Activated T-cell treated with anti-CD3 and anti-CD28 coated beads, Interleukin-2, amount 50 U/mL, for 48 hours (primary cell): ENCODE data around the gene PSD.
"Not testable (repeated sequence)": the region's sequence is repeated elsewhere in the genome, so short reads cannot be mapped to it uniquely, and the experiment has no call there.

Source experiments
- DNase-seq, 2 experiments: peaks; one replicate each; pipeline ENCODE4 v3.0.0-alpha.2; 2020

The PSD gene

DNA sequence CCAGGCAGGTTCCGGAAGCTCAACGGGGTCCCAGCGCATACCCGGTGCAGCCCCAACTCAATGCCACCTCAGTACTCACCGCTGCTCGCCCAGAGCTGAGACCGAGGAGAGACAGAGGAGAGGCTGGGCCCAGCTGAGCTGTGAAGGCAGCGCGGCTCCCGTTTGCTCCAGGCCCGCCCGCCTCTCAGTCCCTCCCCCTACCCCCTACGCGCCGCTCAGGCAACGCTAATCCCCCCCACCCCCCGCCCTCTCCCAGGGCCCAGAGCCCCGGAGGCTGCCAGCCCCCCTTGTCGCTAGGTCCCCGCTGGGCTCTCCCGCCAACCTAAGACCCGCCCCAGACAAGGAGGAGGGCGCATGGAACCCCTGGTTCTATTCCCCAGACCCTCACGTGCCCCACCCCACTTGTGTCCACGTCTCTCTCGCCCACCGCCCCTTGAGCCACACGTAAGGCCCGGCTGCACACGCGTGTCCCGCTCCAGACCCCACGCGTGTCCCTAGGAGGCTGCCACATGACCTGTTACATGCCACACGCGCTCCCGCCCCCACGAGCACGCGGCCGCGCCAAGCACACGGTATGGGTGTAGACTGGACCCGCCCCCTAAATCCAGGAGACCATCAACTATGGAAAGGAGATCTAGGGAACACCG is at the start of gene PSD:
Gene PSD, minus strand, starts transcription at position 164 of the 647 bp plus-strand sequence. CDS start 1,747 bp downstream, outside the sequence.
- DNase-seq, result no peak

DNA sequence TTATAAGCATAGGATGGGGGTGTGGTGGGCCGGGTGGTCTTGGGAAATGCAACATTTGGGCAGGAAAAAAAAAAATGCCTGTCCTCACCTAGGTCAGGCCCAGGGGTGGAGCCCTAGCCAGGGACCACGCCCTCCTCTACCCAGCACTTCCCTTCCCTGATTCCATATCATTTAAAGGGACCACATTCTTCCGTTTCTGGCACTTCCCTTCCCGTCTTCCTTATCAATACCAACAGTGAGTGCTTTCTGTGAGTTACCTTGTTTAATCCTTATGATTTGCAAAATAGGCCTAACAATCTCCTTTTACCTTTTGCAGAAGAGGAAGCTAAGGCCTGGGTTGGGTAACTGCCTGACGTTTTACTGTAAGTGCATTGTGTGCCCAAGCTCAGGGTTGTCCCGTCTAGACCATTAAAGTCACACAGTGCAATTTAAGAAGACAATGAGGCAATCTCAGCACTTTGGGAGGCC is 49.4 kb upstream of the PSD start:
- no peak for DNase-seq

DNA sequence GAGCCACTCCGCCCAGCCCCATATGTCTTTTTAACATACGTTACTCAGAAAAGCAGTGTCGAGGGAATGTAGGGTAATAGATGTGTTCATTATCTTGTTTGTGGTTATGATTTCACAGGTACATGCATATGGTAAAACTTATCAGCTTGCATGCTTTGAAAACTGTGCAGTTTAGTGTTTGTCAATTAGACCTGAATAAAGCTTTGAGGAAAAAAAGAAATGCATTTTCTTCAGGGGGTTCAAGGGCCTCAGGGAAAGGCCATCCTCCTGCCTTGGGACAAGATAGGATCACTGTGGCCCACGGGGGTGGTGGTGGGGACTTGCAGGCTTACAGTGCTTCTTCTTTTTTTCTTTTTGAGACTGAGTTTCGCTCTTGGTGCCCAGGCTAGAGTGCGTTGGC is 48.7 kb upstream of the PSD start:
- DNase-seq, result no peak

DNA sequence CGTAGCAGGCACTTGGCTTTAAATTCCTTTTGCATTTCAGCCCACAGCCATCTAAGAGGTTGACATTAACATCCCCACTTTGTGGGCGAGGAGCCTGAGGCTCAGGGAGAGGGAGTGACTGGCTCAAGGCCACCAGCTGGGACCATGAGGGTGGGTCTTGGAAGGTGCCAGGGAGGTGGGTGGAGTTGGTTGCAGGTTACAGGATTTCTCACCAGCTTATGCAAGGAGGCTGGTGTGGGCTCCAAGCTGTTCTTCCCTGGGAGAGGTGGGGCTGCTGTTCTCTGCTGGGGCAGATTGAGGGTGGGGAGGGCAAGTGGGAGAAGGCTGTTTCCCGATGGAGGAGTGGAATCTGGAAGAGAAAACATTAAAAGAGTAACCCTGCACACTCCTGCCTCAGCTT is 46.9 kb upstream of the PSD start:
- no peak for DNase-seq

DNA sequence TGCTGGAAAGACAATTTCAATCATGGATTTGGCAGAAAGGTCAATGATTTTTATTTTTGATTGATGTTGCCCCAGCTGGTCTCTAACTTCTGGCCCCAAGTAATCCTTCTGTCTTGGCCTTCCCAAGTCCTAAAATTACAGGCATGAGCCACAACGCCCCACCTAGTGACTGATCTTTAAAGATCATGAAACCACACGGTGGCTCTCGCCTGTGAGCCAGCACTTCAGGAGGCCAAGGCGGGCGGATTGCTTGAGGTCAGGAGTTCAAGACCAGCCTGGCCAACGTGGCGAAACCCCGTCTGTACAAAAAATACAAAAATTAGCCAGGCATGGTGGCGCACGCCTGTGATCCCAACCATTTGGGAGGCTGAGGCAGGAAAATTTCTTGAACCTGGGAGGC is 45.4 kb upstream of the PSD start:
- no peak for DNase-seq

DNA sequence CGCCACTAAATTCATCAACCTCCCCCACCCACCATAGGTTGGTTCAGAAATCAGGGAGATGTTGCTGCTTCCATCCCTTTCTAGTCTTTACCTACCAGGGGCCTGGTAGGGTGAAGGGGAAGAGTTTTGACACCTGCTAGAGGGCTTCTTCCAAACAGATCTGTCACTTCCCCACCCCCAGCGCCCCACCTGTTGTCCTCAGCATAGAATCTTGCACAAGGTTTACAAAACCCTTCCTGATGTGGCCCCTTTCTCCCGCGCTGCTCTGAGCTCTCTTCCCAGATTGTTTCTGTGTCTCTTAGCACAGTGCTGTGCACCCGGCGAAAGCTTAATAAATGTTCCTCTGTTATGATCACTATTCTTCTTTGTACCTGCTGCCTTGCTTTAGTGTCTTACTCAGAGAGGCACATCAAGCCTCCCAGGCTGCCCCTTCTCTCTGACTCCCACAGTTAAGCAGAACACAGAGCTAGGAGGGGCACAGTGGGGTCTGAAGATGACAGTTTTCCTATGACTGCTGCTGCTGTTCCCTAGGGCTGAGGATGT is 44.0 kb upstream of the PSD start:
- DNase-seq, result no peak

DNA sequence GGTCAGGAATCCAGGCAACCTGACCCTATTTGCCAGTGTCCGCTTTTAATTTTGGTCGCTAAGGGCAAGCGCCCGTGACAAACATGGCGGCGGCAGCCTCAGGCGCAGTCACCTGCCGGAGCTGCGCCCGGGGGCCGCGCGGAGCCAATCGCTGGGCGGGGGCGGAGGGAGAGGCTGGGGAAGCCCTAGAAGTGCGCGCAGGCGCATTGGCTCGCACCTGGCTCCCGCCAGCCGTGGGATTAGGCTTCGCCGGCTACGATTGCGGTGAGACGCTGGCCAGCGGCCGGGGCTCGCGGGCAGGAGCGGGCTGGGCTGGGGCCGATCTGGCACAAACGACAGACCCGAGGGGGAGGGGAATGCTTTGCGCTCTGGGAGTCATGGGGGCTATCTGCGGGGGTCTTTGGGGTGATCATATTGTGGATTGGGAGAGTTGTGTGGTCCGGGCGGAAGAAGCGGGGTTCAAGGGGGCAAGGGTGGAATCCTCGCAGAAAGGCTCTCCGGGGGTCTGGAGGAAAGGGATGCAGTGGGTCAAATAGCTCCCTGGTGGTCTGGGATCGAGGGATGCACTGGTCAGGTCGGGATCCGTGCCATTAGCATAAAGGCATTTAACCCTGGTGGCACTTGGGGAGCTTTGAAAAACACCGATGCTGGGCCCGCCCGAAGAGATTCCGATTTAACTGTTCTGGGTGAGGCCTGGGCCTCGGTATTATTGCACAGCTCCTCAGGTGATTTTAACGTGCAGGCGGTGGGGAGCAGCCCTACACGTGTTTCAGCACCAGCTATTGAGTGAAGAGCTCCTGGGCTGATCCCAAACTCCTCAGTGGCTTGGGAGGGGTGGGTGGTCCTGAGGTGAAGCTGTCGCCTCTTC is 42.8 kb upstream of the PSD start:
- DNase-seq, result peak; percentile 93 to 95

DNA sequence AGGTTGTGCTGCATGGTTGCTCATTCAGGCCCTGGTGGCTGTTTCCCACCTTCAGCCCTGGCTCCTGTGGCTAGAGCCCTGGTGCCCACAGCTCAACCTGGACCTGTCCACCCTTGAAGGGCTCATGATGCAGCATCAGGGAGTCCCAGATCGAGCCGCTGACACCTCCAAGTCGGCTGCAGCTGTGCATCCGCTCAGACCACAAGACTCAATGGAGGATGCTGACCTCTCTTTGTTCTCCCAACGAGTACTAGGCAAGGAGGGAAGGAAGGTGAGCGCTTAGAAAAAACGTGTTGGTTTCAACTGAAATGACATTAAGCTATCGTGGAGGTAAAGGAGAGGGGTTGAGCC is 42.2 kb upstream of the PSD start:
- no peak for DNase-seq

DNA sequence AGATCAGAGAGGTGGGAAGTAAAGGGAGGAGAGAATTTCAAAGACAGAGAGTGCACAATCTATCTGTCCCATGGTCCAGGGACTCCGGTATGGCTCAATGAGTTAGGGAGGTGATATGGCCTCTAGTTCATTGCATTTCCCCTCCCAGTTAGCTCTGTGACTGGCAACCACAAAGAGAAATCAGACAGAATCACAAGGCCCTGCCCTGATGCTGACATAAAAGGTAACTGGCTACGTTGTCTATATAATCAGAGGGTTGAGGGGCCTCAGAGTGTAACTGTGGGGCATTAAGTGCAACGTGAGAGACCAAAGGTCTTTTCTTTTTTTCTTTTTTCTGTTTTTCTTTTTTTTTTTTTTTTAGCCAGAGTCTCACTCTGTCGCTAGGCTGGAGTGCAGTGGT is 40.1 kb upstream of the PSD start:
- DNase-seq, result no peak

DNA sequence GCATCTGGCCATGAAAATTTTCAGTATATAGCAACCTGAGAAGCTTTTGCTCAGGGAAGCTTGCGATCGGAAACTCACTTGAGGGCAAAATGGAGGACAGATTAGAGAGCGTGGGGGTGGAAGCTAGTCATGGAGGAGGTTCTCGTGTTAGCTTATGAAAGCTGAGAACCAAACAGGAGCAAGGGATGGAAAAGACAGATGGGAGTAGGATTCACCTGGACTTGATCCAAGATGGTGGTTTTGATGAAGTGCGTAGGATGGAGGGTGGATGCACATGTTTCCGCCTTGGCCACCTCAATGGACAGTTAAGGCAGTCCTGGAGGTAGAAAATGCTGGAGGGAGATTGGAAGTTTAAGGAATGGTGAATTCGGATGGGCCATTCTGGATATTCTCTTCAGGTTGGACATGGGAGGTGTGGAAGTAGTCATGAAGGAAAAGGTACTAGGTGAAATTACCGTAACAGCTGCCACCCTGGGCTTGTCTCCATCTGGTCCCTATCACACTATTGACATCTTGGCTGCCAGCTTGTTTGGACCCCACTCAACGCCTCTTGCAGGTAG is 39.1 kb upstream of the PSD start:
- no peak for DNase-seq

DNA sequence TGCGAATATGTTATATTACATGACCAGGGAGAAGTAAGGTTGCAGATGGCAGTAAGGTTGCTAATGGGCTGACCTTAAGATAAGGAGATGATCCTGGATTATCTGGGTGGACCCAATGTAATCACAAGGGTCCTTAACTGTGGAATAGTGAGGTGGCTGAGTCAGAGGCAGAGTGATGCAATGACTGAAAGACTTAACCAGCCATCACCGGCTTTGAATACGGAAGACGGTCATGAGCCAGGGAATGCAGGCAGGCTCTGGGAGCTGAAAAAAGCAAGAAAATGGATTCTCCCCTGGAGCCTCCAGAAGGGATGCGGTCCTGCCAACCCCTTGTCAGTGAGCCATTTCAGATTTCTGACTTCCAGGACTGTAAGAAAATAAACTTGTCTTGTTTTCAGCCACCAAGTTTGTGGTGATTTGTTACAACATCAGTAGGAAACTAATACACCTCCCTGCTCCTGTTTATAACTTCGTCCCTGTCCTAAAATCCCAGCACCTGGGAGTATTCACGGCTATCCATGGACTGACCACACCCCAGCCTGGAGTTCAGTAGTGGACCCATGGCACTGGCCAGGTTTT is 37.4 kb upstream of the PSD start:
- DNase-seq, result no peak

DNA sequence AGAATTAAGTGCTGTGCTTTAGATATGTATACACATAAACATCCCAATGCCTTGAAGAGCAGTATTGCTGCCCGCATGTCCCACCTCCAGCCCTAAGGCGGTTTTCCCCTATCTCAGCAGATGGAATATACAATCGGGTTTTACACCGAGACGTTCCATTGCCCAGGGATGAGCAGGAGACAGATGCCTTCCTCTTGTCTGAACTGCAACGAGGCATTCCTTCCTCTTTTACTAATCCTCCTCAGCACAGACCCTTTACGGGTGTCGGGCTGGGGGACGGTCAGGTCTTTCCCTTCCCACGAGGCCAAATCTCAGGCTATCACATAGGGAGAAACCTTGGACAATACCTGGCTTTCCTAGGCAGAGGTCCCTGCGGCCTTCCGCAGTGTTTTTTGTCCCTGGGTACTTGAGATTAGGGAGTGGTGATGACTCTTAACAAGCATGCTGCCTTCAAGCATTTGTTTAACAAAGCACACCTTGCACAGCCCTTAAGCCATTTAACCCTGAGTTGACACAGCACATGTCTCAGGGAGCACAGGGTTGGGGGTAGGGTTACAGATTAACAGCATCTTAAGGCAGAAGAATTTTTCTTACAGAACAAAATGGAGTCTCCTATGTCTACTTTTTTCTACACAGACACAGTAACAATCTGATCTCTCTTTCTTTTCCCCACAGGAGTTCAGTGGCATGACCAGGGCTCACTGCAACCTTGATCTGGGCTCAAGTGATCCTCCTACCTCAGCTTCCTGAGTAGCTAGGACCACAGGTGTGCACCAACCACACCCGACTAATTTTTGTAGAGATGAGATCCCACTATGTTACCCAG is 36.3 kb upstream of the PSD start:
- not testable (repeated sequence) for DNase-seq

DNA sequence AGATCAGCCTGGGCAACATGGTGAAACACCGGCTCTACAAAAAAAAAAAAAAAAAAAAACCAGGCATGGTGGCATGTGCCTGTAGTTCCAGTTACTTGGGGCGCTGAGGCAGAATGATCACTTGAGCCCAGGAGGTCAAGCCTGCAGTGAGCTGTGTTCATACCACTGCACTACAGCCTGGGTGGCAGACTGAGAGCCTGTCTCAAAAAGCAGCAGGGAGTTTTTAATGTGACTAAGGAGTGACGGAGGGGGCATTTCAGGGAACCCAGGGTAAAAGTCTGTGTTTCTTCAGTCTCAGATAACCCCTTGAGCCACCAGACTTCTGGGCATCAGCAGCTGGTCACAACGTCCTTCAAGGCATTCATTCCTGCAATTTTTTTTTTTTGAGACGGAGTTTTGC is 34.9 kb upstream of the PSD start:
- no peak for DNase-seq

DNA sequence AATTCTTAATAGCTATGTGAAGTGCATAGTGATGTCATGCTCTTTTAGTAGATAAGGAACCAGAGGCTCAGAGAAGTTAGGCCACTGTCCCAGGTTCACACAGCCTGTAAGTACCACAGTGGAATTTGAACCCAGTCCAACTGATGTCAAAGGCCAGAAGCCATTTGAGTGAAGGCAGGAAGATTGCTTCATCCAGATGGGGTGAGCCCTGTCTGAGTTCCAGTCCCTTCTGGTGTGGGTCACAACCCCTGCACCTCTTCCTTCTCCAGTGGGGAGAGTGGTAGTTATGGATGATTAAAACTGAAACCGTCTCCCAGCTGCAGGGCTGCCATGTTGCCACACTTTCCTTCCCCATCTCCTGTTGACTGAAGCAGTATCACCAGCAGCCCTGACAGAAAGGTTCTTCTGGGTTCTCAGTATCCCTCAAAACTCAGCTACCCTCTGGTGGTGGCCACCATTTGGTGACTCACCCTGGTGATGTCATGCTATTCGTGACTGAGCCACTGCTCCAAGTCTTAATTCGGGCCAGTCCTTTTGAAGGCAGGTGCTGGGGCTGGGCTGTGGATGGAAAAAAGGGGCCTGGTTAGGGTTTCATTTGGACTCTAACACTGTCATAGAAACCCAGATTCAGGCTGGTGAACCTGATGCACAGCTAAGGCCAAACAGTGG is 34.2 kb upstream of the PSD start:
- peak; percentile 82 to 85 for DNase-seq

DNA sequence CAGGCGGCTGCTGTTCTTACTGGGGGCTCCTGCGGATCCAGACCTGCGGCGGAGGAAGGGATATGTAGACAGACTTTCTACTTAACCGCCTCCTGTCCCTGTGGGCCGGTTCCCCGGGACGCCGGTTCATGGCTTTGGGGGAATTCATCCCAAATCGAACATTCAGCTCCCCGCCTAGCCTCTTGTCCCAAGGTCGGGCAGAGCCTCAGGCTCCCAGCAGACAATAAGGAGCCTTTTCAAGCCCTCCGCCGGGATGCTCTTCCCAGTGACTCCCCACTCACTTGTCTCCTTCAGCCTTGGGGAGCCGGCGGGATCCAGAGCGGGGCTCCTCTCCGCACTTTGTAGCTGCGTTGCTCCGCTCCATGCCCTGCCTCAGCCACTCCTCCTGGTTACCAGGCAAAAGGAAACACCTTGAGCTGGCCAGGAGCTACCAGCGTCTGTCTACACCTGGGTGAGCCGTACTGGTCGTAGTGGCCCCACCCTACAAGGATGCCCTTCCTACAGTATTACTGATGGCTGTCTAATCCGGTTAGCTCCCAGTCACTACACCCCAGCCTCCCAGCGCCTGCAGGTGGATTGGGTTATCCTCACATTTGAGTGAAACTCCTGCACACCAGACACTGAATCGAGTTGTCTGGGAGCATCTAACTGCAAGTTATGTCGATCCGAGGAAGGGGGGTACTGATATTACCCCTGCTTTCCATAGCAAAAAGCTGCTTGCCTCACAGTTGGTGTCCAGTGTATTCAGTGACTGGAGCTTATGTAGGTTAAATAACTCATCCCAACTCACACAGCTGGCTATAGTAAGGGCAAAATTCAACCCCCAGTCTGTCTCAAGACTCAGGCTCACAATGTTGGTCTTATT is 32.8 kb upstream of the PSD start, which contains the start of gene C10orf95:
Gene C10orf95, minus strand, starts transcription at position 439 of the 865 bp plus-strand sequence. CDS start 450 bp downstream, outside the sequence.
- peak; percentile 46 to 54 for DNase-seq

DNA sequence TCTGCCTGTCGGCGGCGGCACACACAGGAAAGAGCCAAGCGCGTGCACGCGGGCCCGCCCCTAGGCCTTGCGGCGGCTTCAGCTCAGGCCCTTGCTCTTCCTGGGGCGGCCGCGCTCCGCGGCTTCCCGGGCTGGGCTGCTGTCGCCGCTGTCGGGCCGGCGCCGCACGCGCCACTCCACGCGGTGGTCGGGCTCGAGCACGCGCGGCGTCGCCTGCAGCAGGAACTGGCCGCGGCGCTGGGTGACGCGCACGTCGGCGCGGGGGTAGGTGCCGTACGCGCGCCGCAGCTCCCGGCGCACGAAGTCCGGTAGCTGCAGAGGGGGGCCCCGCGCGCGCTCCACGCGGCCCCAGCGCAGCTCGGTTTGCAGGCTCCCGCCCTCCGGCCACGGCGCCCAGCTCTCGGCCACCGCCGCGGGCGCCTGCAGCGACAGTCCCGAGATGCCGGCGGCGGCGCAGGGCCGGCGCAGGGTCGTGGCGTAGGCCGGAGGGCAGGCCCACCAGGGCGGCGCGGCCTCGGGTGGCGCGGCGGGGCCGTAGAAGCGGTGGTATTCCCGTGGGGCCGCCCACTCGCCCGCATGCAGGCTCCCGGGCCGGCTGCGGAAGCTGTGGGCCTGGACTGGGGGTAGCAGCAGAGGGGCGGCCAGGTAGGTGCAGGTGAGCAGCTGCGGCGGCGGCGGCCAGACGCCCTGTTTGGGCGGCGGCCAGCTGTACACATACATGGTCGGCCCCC is 32.0 kb upstream of the PSD start:
- peak; percentile 85 to 90 for DNase-seq

DNA sequence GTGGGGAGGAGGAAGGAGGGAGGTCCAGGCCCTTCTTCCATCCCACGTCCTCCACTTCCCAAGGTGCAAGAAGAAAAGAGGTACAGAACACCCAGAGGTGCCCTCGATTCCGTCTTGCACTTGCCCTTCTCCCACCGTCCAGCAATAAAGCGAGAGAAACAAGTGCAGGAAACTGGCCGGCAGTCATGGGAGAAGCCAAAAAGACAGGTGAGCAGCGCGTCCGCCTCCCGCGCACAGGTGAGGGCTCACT is 31.5 kb upstream of the PSD start:
- DNase-seq, result no peak

DNA sequence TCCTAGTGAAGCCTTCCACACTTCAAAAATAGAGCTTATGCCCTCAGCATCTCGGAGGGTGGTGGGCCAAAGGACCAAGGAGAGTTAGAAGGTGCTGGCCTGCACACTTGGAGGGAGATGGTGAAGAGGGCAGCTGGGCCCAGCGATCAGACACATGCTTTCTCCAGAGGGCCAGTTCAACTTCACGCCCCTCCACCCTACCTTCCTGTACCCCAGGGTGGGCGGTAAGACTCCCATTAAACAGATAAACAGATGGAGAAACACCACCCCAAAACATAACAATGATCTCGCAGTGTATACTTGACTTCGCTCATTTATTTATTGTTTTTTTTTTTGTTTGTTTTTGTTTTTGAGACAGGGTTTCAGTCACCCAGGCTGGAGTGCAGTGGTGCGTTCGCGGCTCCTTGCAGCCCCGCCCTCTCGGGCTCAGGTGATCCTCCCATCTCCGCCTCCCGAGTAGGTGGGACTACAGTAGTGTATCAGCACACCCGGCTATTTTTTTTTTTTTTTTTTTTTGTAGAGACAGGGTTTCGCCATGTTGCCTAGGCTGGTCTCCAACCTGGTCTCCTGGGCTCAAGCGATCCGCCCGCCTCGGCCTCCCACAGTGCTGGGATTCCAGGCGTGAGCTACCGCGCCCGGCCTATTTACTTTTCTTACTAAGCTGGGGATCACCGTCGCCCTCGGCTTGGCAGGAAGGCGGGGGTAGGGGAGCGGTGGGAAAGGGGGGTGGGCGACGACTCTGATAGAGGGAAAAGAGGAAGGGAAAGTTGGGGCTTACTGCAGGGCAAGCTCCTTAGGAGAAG is 30.9 kb upstream of the PSD start:
- DNase-seq, result peak; percentile 87 to 90

DNA sequence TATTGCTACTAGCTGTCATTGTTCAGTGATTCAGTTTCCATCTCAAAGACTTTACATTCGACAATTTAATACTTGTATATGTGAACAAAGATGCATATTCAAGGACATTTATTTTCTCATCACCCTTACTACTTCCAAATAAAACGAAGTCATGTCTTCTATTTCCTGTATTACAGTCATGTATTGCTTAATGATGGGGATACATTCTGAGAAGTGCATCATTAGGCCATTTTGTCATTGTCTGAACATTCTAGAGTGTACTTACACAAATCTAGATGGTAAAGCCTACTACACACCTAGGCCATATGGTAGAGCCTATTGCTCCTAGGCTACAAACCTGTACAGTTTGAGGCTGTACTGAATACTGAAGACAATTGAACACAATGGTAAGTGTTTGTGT is 26.3 kb upstream of the PSD start:
- DNase-seq, result no peak
